Right kidney (tissue), 1 donor: ENCODE measurements around the gene SUCO.

ENCODE experiments used
- DNase-seq: peaks from one replicate; pipeline ENCODE4 v3.0.0-alpha.2; 2016

The SUCO gene

DNA sequence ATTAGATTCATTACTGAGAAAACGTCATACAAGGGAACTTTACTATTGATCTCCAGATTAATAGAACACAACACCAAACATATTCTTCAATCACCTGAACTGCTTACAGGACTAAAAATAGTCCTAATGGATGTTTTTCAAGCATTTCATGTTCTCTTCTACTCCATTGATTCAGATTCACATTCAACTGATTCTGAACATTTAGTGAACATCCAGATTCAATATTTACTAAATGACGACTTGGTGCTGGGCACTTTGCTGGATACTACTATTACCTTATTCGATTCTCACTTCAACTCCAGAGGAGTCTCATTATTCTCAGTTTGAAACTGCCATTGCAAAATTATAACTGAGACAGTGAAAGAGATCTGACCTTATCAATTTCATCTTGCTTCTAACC, 18.8 kb upstream of the SUCO start:
- DNase-seq, result no peak

- no peak for DNase-seq
Measured at GRCh38 chr1:172515436-172515835, 17.5 kb upstream of the SUCO start.

- DNase-seq, result no peak
Measured at GRCh38 chr1:172515927-172516326, 17.0 kb upstream of the SUCO start.

DNA sequence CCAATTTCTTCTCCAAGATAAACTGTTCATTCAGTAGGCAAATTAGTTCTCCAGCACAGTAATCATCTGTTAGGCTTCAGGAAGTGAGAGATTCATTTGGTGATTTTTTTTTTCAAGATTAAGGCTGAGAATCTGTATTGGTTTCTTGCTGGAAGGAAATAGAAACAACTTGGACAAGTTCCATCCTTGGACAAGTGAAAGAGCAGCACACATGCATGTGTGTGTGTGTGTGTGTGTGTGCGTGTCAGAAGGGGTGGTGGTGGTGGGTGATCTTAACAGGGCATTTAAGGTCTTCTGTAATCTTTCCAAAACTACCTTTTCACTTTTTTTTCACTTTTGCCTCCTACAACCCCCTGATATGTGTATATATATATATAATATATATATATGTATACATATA, 15.9 kb upstream of the SUCO start:
- no peak for DNase-seq

- DNase-seq, result no peak
Measured at GRCh38 chr1:172517545-172517944, 15.4 kb upstream of the SUCO start.

DNA sequence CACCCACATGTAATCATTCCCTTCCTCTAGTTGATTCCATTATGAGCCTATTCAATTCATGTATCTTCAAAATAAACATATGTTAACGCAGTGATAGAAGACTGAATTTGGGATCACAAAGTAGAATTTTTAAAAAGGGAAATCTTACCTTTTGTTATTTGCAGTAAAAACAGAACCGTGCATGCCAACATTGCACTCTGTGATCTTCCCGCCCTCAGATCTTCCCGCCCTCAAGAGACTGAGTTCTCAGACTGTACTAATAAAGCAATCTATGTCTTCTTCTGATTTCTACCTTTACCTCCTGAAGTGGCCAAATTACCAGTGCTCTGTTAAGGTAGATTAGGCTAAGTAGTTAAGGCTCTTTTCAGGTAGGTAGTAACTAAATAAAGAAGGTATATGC, 3.6 kb upstream of the SUCO start:
- DNase-seq, result no peak

DNA sequence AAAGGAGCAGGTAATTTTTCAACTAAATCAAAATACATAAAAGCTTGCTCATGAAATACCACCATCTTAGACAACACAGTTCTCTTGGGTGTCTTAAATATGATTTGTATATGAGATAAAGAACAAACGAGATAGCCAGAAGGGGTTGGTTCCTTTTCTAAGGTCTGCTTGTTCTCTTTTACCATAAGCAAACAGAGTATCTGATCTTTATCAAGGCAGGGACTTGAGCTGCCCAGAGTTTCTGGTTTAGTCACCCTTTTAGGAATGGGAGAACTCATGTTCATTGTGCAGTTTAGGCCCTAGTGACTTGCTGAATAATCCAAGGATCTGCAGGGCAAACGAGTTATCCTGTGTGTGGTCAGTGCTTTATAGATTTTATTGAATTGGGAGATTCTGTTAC, 3.0 kb upstream of the SUCO start:
- DNase-seq, result no peak

DNA sequence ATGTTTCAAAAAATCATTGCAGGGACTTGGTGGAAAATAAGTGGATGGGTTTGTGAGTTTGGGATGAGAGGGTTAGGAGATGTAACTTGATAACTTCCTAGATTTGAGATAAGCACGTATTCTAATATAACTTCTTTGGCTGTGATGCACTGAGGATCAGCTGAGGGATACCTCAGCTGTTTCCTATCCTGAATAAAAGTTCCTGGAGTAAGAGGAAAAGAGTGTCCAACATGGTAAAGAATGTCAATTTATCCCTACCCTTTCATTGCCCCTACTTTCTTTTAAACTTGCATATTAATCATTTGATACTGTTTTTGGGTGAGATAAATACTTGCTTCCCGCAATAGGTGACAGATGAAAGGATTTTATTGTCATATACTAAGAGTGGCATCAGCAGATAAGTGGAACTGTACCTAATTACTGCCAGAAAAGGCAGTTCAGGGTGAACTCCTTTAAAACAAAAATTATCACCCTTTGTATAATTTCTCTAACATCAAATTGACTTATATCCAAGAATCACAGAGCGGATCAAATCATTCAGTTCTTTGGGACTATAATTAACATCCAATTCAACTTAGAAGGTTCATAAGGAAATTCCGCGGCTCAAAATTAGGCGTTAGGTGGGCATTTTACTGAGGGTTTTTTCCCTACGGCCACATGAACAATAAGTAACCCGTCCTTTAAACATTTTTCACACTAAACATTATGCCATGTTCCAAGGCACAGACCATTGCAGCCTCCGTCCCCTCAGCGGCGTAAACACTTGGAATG, 1.4 kb upstream of the SUCO start:
- peak; percentile 10 for DNase-seq

DNA sequence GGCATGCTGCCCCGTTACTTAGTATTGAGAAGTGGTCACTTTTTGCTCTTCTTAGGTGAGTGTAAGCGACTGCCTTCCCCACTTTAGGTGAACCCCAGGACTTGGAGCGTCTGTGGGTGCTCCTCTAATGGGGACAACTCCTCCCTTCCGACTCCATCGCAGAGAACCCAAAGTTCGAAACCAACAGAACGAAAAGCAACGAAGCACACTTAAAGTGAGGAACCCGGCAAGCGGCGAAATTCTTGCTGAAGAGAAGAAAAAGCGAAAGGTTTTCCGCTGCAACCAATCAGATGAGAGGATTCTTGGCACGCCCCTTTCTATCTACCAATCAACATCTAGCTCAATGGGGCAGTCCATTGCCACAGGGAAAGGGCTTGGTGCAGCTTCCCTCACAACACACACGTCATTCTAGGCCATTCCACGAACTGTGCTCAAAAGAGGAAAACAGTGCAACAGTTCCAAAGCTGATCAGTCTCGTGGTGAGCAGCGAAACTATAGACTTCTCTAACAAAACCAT, 709 bp upstream of the SUCO start:
- peak; percentile 99 for DNase-seq

GRCh38 chr1:172533513-172534151, 682 bp downstream of the SUCO start:
- no peak for DNase-seq

DNA sequence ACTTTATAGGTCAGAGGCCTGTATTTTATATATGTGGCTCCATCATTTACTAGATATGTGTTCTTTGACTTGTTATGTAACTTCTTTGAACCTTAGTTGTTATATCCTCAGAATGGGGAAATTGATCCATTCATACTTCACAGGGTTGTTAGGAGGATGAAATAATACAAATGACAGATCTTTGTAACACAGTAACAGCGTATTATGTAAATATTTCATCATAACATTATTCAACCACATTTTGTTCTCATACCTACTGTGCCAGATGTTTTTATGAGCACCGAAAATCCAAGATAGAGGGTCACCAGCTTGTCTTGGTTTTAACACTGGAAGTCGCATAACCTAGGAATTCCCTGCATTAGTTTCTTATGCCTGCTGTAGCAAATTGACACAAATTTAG, 3.3 kb downstream of the SUCO start:
- DNase-seq, result no peak

DNA sequence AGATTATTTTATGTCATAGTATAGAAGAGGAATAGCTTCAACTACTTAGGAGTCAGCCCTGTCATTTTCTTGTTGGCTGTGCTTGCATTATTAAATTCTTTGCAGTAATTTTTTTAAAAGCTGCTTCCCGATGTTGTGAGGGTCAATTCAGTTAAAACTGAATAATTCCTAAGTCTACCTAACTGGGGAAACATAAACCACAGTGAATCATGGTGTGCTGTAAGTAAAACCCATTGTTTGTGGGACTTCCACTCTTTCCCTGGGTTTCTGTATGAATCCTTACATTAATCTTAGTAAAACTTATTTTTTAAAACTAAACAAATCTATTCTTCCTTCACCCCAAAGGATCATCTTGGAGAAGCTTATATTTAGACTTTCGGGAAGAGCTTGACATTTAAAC, 4.4 kb downstream of the SUCO start:
- DNase-seq, result no peak

GRCh38 chr1:172537827-172538391, 5.0 kb downstream of the SUCO start:
- no peak for DNase-seq

DNA sequence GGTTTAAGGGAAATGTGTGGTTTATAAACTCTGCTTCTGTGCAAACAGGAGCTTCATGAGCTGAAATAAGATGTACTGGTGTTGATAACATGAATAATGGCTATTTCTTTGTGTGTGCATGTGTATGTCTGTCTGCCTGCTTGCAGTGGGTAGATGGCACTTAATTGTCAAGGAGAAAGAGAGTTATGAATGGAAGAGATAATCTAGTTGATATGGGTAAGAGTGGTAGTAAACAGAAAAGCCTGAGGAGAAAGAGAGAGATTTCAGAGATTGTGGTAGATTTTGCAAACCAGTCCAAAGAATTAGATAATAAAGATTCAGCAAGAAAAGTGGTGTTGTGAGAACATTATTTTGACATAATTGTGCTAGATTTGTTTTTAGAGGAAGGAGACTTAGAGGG, 7.7 kb downstream of the SUCO start:
- DNase-seq, result no peak

- no peak for DNase-seq
Measured at GRCh38 chr1:172544481-172545104, 11.6 kb downstream of the SUCO start.

DNA sequence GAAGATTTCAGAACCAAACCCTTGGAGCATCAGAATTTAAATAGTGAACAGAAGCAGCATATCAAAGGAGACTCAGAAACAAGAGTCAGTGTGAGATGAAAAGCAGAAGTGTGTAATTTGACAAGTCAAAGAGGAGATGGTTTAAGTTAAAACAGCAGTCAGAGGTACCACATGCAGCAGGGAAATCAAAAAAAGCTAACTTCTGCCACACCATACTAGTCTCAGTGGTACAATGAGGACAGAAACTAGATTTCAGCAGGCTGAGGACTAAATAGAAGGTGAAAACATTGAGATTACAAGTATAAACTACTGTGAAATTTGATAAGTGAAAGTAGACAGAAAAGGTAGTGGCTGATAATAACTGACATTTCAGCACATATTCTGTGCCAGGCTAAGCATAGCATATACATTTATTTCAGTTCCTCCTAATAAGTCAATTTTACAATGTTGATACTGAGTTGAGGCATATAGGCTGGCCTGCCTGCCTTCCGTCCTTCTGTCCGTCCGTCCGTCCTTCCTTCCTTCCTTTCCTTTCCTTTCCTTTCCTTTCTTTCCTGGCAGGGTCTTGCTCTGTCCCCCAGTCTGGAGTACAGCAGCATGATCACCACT, 12.6 kb downstream of the SUCO start:
- DNase-seq, result no peak

GRCh38 chr1:172547071-172547470, 14.1 kb downstream of the SUCO start:
- DNase-seq, result no peak

DNA sequence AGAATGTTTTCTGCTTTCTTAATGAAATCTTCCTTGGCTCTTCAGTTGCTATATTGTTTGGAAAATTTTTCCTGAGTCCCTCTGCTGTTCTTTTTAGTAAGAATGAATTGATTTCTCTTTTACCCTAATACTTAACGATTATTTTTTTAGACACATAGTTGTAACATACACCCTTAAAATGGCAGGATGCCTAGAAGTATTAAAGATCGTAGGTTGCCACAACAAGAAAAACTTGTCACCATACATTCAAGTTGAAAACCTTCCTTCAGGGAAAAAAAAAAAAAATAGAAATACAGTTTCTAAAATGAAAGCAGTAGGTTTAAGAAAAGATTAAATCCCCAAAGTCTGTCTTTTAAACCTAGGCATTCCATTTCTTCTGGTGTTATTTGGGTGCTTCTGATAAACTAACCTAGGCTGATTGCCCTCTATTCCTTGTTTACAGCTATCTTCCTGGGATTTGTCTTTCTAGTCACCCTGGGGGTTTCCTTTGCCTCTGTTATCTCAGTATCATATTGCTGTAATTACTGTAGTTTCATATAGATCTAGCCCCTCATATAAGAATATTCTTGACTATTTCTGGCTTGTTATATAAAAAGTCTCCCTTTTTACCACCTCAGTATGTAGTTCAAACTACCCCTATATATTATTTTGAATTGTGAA, 16.8 kb downstream of the SUCO start:
- no peak for DNase-seq

DNA sequence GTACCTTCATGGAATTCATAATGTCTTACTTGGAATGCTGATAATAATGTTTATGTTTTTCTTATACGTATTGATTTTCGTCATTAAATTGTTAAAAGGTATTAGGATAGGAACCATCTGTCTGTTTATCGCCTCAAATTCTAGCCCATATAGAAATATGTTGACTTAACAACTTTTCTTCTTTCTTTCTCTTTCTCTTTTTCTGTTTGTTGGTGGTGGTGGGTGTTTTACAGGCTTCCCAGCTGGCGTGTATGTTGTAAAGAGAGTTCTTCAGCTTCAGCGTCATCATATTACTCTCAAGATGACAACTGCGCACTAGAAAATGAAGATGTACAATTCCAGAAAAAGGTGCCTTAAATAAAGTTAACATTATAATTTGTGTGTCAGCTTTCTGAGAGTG, 18.3 kb downstream of the SUCO start:
- DNase-seq, result no peak

GRCh38 chr1:172554915-172555314, 22.0 kb downstream of the SUCO start:
- DNase-seq, result no peak

GRCh38 chr1:172556461-172556860, 23.5 kb downstream of the SUCO start:
- no peak for DNase-seq

DNA sequence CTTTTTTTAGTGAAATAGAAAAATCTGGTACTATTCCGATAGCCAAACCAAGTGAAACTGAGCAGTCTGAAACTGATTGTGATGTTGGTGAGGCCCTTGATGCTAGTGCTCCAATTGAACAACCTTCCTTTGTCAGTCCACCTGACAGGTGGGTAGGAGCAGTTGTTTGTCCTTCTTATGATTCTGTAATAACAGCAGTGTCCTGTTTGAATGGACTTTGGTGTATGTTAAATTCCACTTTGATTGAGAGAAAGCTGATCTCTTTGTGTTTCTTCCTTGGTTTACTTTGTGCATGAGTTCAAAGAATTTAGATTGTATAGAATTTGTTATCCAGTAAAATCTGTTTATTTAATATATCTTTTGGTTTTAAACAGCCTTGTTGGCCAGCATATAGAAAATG, 24.3 kb downstream of the SUCO start:
- DNase-seq, result no peak
